ENCODE measurements around the gene FPR3.
"Not testable (repeated sequence)": the region's sequence is repeated elsewhere in the genome, so short reads cannot be mapped to it uniquely, and the experiment has no call there.

Gene FPR3

GRCh38 chr19:51794885-51795490, at the start of gene FPR3:
TSS of gene FPR3 (plus strand) at chr19:51795157. CDS start at chr19:51823749, 28,592 bp downstream.
- peak; percentile 18 for DNase-seq

GRCh38 chr19:51746731-51747130, 48.2 kb upstream of the FPR3 start:
- no peak for DNase-seq

- DNase-seq = peak; percentile 30
Measured at GRCh38 chr19:51749979-51750378, 45.0 kb upstream of the FPR3 start.

GRCh38 chr19:51750400-51751094, 44.4 kb upstream of the FPR3 start:
- DNase-seq = peak; percentile 13

GRCh38 chr19:51751655-51752054, 43.3 kb upstream of the FPR3 start, which contains the start of gene FPR1:
TSS of gene FPR1 (minus strand) at chr19:51751878. CDS start at chr19:51746994, 4,884 bp downstream.
- DNase-seq = peak; percentile 21

- DNase-seq = no peak
Measured at GRCh38 chr19:51754109-51754508, 40.8 kb upstream of the FPR3 start.

GRCh38 chr19:51754770-51755169, 40.2 kb upstream of the FPR3 start:
- no peak for DNase-seq

- no peak for DNase-seq
Measured at GRCh38 chr19:51755571-51755970, 39.4 kb upstream of the FPR3 start.

GRCh38 chr19:51760697-51761356, 34.1 kb upstream of the FPR3 start, which contains the start of gene FPR2:
TSS of gene FPR2 (plus strand) at chr19:51761180. CDS start at chr19:51768659, 7,479 bp downstream.
- no peak for DNase-seq

- DNase-seq = no peak
Measured at GRCh38 chr19:51761696-51762095, 33.3 kb upstream of the FPR3 start.

- DNase-seq = no peak
Measured at GRCh38 chr19:51765086-51765485, 29.9 kb upstream of the FPR3 start.

- no peak for DNase-seq
Measured at GRCh38 chr19:51766461-51766860, 28.5 kb upstream of the FPR3 start.

- DNase-seq = no peak
Measured at GRCh38 chr19:51771376-51772130, 23.4 kb upstream of the FPR3 start.

GRCh38 chr19:51772977-51773376, 22.0 kb upstream of the FPR3 start:
- DNase-seq = no peak

GRCh38 chr19:51776561-51776960, 18.4 kb upstream of the FPR3 start:
- not testable (repeated sequence) for DNase-seq

- peak; percentile 77 for DNase-seq
Measured at GRCh38 chr19:51777570-51778462, 17.1 kb upstream of the FPR3 start.

GRCh38 chr19:51779181-51779580, 15.8 kb upstream of the FPR3 start:
- no peak for DNase-seq

GRCh38 chr19:51779703-51780102, 15.3 kb upstream of the FPR3 start:
- no peak for DNase-seq

- no peak for DNase-seq
Measured at GRCh38 chr19:51780270-51780669, 14.7 kb upstream of the FPR3 start.

- DNase-seq = no peak
Measured at GRCh38 chr19:51781999-51782398, 13.0 kb upstream of the FPR3 start.

GRCh38 chr19:51783372-51783771, 11.6 kb upstream of the FPR3 start:
- DNase-seq = peak; percentile 19
